Spinal cord (tissue), 10 donors: ENCODE data around the gene GPR84. TPM values are rescaled to one million over a fixed set of nuclear protein-coding genes. Genes with fewer than 3 reads are reported as not detected.
"Not testable (repeated sequence)": the region's sequence is repeated elsewhere in the genome, so short reads cannot be mapped to it uniquely, and the experiment has no call there.

Source experiments
- DNase-seq, 6 donors: peaks; one replicate each; pipeline versions ENCODE4 v3.0.0 to v3.0.0-alpha.2; 2013 to 2015; ENCODE audit warnings: low spot score in 6 of 6, low read depth in 4 of 6
- H3K27ac ChIP-seq: one replicate; pipeline ENCODE4 v1.5.1; 2013; ENCODE audit warnings: low read depth, low read length, control low read depth
- H3K27me3 ChIP-seq: one replicate; pipeline ENCODE4 v1.6.1; 2013; ENCODE audit warnings: low read length; ENCODE audit not compliant: control insufficient read depth, insufficient read depth
- H3K36me3 ChIP-seq: one replicate; pipeline ENCODE4 v1.6.1; 2013; ENCODE audit warnings: low read length; ENCODE audit not compliant: control insufficient read depth, insufficient read depth
- H3K4me1 ChIP-seq: one replicate; pipeline ENCODE4 v1.6.1; 2013; ENCODE audit warnings: low read length; ENCODE audit not compliant: control insufficient read depth, insufficient read depth
- H3K4me3 ChIP-seq: one replicate; pipeline ENCODE4 v1.5.1; 2013; ENCODE audit warnings: low read depth, low read length, control low read depth
- H3K9me3 ChIP-seq: one replicate; pipeline ENCODE4 v1.6.1; 2013; ENCODE audit warnings: low read length; ENCODE audit not compliant: control insufficient read depth, insufficient read depth
- WGBS: methylation state at CpG from one replicate; pipeline ENCODE4 v1.1.5; 2013; ENCODE audit warnings: missing lambda C conversion rate; ENCODE audit not compliant: insufficient coverage; 5-methylcytosine and 5-hydroxymethylcytosine counted together
- polyA plus RNA-seq, 2 donors: library from polyadenylated mRNA; unstranded; fragments of 120-200 nt; gene quantifications; one replicate each; pipeline ENCODE4 v1.2.1, GENCODE V29; 2013; ENCODE audit not compliant: insufficient read length in 2 of 2
- total RNA-seq, 2 donors: library from RNA; depleted of rRNA in 1 of 2; stranded (reverse); fragments of 120-200 nt in 1 of 2; fragments of >200 nt in 1 of 2; gene quantifications; one replicate each; pipeline versions ENCODE4 v1.2.3 to v1.2.4, GENCODE V29; 2013 to 2014
- donor health status: healthy.

GPR84 gene
- total and polyA plus RNA-seq, 4 donors = 0.33 to 0.99 (median 0.60) TPM

- Histone ChIP-seq H3K27ac (no peak overlapping the region), H3K4me3 (no peak overlapping the region), H3K4me1 (peaks cover 38% of the 10 kb centered on the region), H3K27me3 (no peaks in the 10 kb centered on the region), H3K9me3 (no peaks in the 10 kb centered on the region), H3K36me3 (peaks cover 9% of the 10 kb centered on the region)
- DNase-seq = no peak
- 100% methylated on average over 2 of the region's 4 CpGs for WGBS
Observed at GRCh38 chr12:54333420-54334034, 30.8 kb downstream of the GPR84 start.

GRCh38 chr12:54331461-54331860 lies 32.8 kb downstream of the GPR84 start:
- peak in 1 of 6 donors; percentile 2 for DNase-seq
- peaks cover 9% of the 10 kb centered on the region for H3K36me3 ChIP-seq
- no peak overlapping the region for H3K4me3 ChIP-seq
- peaks cover 24% of the 10 kb centered on the region for H3K4me1 ChIP-seq
- H3K9me3 ChIP-seq = no peaks in the 10 kb centered on the region
- 39% methylated on average over 2 of the region's 5 CpGs for WGBS
- no peaks in the 10 kb centered on the region for H3K27me3 ChIP-seq
- H3K27ac ChIP-seq = peak overlapping the region; percentile 40

- Histone ChIP-seq H3K9me3 (no peaks in the 10 kb centered on the region), H3K4me3 (no peak overlapping the region), H3K36me3 (peaks cover 9% of the 10 kb centered on the region), H3K4me1 (peaks cover 28% of the 10 kb centered on the region), H3K27ac (no peak overlapping the region), H3K27me3 (no peaks in the 10 kb centered on the region)
- no peak for DNase-seq
- no CpG with 5 or more reads among the region's 3 CpGs for WGBS
Observed at GRCh38 chr12:54330442-54330841, 33.8 kb downstream of the GPR84 start.

- H3K27ac ChIP-seq = no peak overlapping the region
- peak in 1 of 6 donors; percentile 6 for DNase-seq
- H3K27me3 ChIP-seq = no peaks in the 10 kb centered on the region
- peaks cover 28% of the 10 kb centered on the region for H3K4me1 ChIP-seq
- WGBS = 22% methylated on average over 1 of the region's 5 CpGs
- no peak overlapping the region for H3K4me3 ChIP-seq
- H3K36me3 ChIP-seq = peaks cover 9% of the 10 kb centered on the region
- no peaks in the 10 kb centered on the region for H3K9me3 ChIP-seq
Observed at GRCh38 chr12:54329759-54330158, 34.5 kb downstream of the GPR84 start.

GRCh38 chr12:54328595-54329337 lies 35.5 kb downstream of the GPR84 start:
- H3K4me3 ChIP-seq = no peak overlapping the region
- peaks cover 33% of the 10 kb centered on the region for H3K4me1 ChIP-seq
- WGBS = 90% methylated on average over 3 of the region's 6 CpGs
- H3K27ac ChIP-seq = no peak overlapping the region
- DNase-seq = no peak
- no peaks in the 10 kb centered on the region for H3K27me3 ChIP-seq
- no peaks in the 10 kb centered on the region for H3K9me3 ChIP-seq
- H3K36me3 ChIP-seq = peaks cover 9% of the 10 kb centered on the region

GRCh38 chr12:54325442-54326109 lies 38.7 kb downstream of the GPR84 start:
- H3K27ac ChIP-seq = peak overlapping the region; percentile 98
- WGBS = 80% methylated on average over 3 of the region's 22 CpGs
- peak overlapping the region; percentile 99 for H3K4me3 ChIP-seq
- not testable (repeated sequence) for H3K36me3 ChIP-seq, H3K27me3 ChIP-seq, H3K9me3 ChIP-seq, DNase-seq
- H3K4me1 ChIP-seq = peaks cover 26% of the 10 kb centered on the region

GRCh38 chr12:54324617-54325441 lies 39.5 kb downstream of the GPR84 start, which contains the start of gene COPZ1:
COPZ1 (plus strand) TSS chr12:54325131; CDS start chr12:54325164, 33 bp downstream.
- WGBS = 1% methylated on average over 23 of the region's 34 CpGs
- peak; percentile 96 to 100 (median 98) for DNase-seq
- Histone ChIP-seq H3K27me3 (no peaks in the 10 kb centered on the region), H3K36me3 (peaks cover 2% of the 10 kb centered on the region), H3K4me1 (peaks cover 20% of the 10 kb centered on the region), H3K4me3 (peak within 1 kb of the TSS; percentile 99), H3K27ac (peak within 1 kb of the TSS; percentile 98), H3K9me3 (no peaks in the 10 kb centered on the region)

- Histone ChIP-seq H3K27ac (no peak overlapping the region), H3K27me3 (no peaks in the 10 kb centered on the region), H3K36me3 (no peaks in the 10 kb centered on the region), H3K9me3 (no peaks in the 10 kb centered on the region), H3K4me3 (no peak overlapping the region), H3K4me1 (peaks cover 13% of the 10 kb centered on the region)
- WGBS = 95% methylated on average over 3 of the region's 5 CpGs
- no peak for DNase-seq
Observed at GRCh38 chr12:54321363-54321762, 42.9 kb downstream of the GPR84 start.
